GM12874 (cell line): Measurements from ENCODE around the gene ADSS1.

Experiments
- TF ChIP-seq, protein P1 (sequence below): IDR thresholded peaks from 2 replicates; pipeline ENCODE4 v1.5.1; 2011; ENCODE audit warnings: low read depth, mild to moderate bottlenecking, control low read depth, low read length, moderate library complexity; ENCODE audit not compliant: insufficient read depth

ADSS1 gene

GRCh38 chr14:104702673-104703072 is 21.4 kb upstream of the ADSS1 start:
- TF ChIP-seq, protein P1, sequence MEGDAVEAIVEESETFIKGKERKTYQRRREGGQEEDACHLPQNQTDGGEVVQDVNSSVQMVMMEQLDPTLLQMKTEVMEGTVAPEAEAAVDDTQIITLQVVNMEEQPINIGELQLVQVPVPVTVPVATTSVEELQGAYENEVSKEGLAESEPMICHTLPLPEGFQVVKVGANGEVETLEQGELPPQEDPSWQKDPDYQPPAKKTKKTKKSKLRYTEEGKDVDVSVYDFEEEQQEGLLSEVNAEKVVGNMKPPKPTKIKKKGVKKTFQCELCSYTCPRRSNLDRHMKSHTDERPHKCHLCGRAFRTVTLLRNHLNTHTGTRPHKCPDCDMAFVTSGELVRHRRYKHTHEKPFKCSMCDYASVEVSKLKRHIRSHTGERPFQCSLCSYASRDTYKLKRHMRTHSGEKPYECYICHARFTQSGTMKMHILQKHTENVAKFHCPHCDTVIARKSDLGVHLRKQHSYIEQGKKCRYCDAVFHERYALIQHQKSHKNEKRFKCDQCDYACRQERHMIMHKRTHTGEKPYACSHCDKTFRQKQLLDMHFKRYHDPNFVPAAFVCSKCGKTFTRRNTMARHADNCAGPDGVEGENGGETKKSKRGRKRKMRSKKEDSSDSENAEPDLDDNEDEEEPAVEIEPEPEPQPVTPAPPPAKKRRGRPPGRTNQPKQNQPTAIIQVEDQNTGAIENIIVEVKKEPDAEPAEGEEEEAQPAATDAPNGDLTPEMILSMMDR, result no peak

- TF ChIP-seq, protein P1, result no peak
Observed at GRCh38 chr14:104703269-104703668, 20.8 kb upstream of the ADSS1 start.

GRCh38 chr14:104704252-104704651 is 19.8 kb upstream of the ADSS1 start:
- TF ChIP-seq, protein P1, result no peak

GRCh38 chr14:104705340-104706047 is 18.5 kb upstream of the ADSS1 start:
- TF ChIP-seq, protein P1, result no peak

- TF ChIP-seq, protein P1, result no peak
Observed at GRCh38 chr14:104706733-104707607, 17.1 kb upstream of the ADSS1 start.

GRCh38 chr14:104707608-104708595 is 16.1 kb upstream of the ADSS1 start:
- TF ChIP-seq, protein P1, result no peak
